SU-DHL-6 (cell line): ENCODE data around the gene GPC1.

Source experiments
- CTCF ChIP-seq: fragments of 200-600 bp; sonication (generic); IDR thresholded peaks from one replicate; pipeline ENCODE4 v1.5.1; 2017; ENCODE audit warnings: antibody characterized with exemption, mild to moderate bottlenecking, low read length, moderate library complexity; ENCODE audit not compliant: insufficient read depth, poor library complexity, severe bottlenecking
- EZH2phosphoT487 ChIP-seq: fragments of 200-600 bp; sonication (generic), shearing (Covaris generic); conservative IDR thresholded peaks from 2 replicates; pipeline ENCODE4 v1.6.1; 2018; ENCODE audit warnings: mild to moderate bottlenecking, antibody characterized with exemption, low read length, moderate library complexity, mixed read lengths

- peak; percentile 79 for TF ChIP-seq CTCF
- no peak for TF ChIP-seq EZH2phosphoT487
Observed at GRCh38 chr2:240513549-240514287, 78.3 kb downstream of the GPC1 start.
